C4-2B (cell line): ENCODE results near the gene HIVEP3.

ENCODE experiments used
- ZFX ChIP-seq: fragments of 450-650 bp; IDR thresholded peaks from 2 replicates; pipeline ENCODE4 v1.6.1; 2017
- TF ChIP-seq, protein P1 (sequence below): fragments of 450-650 bp; conservative IDR thresholded peaks from 2 replicates; pipeline ENCODE4 v1.5.1; 2017; ENCODE audit warnings: mild to moderate bottlenecking

DNA sequence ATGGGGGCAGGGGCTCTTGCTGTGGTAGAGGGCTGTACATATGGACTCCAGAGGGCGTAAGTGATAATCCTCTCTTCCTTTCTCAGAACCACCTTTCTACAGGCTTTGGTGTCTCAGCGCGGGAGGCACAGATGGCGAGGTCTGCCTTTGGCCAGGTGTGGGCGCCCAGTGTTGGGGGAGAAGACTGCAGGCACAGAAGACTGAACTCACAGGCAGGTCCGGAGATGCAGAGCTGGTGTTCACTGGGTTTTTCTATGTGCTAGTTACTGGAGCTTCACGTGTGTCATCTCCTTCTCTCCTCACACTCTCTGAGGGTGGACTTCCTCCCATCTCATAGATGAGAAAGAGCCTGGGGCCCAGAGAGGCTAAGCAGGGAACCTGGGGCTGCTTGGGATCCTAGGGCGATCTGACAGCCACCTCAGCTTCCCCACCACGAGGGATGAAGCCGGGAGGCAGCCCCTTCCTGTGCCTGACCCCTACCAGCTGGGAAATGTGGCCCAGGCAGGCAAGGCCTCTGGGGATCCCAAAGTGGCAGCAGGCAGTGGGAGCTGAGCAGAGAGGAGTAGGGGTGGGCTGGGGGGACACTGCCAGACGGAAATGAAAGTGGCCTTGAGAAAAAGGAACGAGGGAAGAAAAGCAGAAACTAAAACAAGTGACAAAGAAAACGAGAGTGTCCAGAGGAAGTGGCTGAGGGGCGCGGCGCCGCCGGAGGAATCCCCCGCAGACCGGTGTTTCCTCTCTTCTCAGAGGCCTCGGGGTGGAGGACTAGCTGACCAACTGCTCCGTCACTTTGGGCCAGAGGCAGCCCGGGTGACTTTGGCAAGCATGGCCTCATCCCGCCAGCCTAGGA is 191.6 kb downstream of the HIVEP3 start:
- TF ChIP-seq, protein P1, sequence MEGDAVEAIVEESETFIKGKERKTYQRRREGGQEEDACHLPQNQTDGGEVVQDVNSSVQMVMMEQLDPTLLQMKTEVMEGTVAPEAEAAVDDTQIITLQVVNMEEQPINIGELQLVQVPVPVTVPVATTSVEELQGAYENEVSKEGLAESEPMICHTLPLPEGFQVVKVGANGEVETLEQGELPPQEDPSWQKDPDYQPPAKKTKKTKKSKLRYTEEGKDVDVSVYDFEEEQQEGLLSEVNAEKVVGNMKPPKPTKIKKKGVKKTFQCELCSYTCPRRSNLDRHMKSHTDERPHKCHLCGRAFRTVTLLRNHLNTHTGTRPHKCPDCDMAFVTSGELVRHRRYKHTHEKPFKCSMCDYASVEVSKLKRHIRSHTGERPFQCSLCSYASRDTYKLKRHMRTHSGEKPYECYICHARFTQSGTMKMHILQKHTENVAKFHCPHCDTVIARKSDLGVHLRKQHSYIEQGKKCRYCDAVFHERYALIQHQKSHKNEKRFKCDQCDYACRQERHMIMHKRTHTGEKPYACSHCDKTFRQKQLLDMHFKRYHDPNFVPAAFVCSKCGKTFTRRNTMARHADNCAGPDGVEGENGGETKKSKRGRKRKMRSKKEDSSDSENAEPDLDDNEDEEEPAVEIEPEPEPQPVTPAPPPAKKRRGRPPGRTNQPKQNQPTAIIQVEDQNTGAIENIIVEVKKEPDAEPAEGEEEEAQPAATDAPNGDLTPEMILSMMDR = no peak
- no peak for TF ChIP-seq ZFX
